ENCODE measurements around the gene P4HA2.

Gene P4HA2

DNA sequence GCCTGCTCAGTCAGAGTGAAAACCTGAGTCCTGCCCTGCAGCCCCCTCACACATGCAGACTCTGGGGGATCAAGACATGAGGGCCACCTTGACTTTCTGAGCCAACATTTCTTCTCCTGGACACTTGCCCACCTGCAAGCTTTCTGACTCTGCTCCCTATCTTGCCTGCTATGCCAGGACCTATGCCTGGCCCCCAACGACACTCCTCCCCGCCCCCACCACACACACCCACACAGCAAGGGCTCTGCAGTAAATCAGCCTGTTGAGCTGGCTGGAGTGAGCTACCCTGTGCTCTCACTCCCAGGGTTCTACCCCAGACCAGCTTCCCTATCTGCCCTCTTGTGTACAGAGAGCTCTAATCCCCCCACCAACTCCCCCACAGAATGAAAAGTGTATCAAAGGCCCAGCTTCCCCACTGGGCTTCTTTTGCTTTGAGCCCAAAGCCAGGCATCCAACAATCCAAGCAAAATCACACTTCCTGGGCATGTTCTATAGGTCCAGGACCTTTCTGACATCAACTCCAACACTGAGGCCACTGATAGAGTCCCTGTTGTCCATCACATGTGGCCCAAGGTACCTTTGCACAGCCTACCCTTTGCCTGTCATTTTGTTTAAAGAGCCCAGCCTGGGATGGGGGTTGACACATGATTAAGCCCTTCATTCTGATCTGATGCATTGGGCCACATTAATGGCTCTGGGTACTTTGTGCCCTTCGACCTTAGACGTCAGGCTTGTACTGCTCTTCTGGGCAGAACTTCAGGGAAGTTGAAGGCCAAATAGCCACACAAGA, 37.1 kb upstream of the P4HA2 start:
- no peak for DNase-seq (ENCODE audit: low spot score)

DNA sequence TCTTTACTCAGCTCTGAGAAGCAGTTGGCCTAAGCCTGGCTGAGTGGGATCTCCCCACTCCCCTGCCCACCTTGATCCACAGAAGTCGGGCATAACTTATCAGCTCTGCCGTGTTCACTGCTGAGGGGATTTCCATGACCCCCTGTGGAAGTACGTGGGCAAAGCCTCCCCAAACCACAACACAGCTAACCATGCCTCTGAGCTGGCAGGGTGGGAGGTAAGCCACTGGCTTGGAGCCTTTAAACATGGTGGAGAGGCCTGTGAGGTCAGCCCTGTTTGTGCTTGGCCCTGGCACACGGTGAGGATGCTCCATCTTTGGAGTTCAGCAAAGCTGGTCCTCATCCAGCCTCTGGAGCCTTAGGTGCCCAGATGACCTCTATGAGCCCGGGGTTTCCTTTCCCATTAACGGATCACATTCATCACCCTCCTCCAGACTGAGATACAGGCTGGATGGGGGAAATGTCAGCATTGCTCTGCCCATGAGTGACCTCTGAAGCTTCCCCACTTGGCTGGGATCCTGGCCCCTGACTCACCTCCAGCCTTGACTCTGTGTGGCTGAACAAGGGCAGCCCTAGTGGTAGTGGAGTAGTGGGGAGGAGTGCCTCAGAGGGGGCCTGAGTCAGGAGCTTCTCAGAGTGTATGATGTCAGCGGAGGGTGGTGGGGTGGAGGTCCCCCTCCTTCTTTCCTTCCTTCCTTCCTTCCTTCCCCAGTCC, 36.1 kb upstream of the P4HA2 start:
- DNase-seq (ENCODE audit: low spot score): no peak

DNA sequence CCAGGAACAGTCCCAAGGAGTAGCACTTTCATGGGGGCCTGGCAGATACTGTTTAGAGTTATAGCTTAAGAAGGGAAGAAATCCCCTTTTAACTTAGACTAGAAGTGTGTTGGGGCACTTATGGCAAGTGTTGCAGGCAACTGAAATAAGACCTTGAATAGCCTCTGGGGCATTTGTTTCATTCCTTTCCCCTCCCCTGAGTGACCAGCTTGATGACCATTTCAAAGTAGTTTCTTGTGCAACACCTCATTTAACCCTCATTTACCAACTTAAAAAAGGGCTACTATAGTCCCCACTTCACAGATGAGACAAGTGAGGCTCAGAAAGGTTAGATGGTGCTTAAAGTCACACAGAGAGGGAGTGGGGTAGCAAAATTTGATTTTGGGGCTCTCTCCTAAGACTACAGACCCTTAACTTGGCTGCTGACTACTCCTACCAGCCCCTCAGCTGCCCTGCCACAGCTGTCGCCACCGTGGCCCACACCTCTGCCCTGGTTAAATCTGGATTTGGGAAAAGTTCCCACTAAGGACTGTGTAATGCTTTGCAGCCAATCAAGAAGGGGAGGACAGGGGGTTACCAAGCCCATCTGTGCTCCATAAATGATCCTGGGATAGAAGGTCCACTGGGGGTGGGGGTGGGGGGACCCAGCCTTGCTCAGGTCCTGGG, 35.4 kb upstream of the P4HA2 start:
- DNase-seq (ENCODE audit: low spot score): no peak

DNA sequence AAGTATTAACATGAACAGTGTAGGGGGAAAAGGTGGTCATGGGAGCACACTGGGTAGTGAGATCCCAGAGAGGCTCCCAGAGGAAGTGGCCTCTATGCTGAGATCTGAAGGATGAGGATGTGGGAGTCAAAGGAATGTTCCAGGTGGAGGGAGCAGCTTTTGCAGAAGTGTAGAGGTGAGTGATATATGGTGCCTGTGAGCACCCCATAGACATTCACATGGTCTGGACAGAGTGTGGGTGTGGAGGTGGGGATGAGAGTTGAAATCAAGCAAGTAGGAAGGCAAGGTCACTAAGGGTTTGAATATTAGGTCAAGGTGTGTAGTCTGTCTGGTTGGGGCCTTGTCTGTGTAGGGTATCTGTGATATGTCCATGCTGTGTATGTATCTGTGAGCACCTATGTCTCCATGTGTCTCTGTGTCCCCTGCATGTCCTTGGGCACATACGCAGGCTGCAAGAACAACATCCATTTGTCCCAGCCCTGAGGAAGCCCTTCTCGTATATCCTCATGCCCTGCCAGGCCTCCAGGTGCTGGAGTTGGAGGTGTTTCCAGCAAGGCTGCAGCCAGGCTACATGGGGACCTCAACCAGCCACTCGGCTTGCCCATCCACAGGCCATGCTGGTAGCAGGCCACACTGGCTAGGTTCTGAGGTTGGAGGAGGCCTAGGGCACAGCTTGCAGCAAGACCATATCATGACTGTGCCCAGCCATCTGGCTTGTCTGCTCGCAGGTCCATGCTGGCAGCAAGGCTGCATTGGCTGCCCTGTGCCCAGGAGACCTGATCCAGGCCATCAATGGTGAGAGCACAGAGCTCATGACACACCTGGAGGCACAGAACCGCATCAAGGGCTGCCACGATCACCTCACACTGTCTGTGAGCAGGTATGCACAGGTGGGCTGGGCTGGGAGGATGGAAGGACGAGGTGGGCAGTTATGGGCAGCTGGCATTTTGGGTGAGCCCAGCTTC, 34.5 kb upstream of the P4HA2 start:
- DNase-seq (ENCODE audit: low spot score): no peak

DNA sequence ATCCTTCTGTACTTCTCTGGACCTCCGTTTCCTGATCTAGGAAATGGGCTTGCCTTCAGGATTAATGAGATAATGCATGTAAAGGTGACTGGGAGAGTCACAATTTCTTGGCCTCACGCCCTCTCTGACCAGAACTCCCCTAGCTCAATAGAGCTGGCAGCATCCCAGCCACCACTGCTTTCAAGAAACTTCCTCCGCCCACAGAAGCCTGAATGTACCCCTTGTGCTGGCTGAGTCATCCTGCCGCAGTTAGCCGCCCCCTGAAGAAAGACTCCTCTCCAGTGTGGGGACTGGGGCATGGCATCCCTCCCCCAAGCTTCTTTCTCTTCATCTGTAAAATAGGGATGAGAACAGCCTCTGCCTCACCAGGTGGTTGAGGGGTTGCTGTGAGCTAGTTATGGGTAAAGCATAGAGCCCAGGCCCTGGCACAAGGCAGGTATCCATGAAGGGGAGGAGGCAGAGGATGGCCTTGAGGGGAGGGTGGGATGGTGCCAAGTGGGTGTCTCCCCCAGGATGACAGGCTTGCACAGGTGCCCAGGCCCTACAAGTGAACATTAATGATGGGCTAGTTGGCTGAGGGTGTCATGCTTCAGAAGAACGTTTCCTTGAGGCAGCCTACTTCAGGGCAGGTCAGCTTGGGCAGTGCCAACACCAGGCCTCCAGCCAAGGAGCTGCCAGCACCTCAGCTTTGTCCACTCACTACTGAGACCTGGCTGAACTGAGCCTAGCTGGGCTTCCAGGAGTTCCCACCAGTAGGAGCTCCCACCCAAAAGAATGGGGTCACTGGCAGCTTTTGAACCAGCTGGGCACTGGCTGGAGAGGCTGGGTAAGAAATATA, 33.3 kb upstream of the P4HA2 start:
- DNase-seq (ENCODE audit: low spot score): peak; percentile 88

DNA sequence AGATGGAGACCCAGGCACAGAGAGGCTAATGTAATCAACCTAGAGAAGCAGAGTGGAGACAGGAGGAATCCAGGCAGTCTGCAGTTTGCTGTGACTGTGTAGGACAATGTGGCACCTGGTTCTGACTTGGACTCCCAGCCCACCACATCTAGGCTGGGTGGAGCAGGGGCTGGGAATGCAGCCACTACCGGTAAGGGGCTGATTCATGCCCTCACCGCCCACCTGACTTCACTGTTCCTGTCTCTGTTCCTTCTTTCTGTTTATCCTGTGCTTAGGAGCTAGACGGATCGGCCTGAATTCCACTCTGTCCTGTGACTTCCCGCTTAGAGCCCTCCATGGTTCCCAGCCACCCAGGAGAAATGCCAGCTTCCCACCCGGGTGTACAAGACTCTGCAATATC, 32.4 kb upstream of the P4HA2 start:
- peak; percentile 89 for DNase-seq (ENCODE audit: low spot score)

DNA sequence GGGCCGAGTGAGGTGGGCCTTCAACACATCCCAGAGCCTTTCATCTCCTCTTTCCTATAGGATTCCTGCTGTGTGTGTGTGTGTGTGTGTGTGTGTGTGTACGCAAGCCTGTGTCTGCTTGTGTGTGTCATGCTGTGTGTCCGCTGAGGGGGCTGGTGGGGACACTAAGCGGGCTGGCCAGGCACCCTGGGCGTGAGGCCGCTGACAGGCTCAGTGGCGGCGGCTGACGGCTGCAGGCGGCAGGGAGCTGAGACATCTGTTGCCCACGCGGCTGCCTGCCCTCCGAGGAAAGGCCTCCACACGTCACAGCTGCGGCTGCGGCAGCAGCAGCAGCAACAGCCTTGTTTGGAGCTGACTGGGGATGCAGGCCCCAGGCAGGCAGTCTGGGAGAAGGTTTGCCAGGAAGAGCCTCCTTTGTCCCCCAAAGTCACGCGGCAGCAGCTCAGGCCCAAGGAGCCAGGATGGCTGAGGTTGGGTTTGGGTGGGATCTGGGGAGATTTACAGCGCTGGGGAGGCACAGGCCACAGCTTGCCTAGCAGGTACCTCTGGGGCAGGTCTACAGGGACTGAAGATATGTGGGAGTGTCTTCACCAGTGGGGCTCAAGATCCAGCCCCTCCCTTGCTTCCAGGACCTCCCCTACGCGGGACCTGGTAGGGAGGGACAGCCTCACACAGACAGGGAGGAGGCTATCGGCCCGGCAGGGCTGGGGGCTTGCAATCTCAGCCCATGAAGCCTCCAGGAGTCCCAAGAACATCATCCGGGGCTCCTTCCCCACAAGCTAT, 31.6 kb upstream of the P4HA2 start:
- peak; percentile 71 for DNase-seq (ENCODE audit: low spot score)

DNA sequence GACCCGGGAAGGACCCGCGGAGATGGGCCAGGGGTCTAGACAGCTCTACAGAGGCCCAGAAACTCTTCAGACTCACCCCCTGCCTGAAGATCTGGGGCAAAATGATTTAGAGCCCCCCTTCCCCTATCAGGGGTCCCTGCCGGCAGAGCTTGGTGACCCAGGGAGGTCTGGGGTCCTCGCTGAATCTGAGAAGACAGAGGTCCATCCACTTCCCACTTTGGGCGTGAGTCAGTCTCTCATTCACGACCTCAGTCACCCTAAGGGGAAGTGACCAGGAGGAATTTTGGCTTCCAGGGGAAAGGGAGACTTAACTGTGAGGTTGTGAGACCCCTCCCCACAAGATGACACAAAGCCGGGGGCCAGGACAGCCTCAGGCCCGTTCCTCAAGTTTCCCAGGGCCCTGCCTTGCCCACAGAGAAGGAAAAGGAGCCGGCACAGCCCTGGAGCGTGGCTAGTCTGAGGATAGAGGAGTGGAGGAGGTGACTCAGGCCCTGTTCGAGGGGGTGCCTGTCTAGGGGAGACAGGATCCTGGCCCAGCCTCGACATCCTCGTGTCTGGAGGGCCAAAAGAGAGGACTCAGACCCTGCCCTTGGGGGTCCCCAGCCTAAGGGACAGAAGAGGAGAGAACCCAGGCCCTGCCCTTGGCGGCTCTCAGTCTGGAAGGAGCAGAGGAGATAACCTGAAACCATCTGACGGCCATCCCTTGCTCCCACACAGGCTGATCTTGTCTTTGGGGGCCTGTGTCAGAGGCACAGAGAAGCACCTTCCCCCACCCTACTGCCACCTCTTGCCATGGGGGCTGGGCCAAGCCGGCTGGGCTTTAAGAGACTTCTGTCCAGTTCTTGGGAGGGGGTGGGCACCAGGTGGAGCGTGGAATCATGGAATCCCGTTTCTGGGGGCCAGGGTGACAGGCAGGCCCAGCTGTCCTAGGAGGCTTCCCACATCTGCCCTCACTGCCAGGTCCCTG, 30.7 kb upstream of the P4HA2 start:
- DNase-seq (ENCODE audit: low spot score): no peak

DNA sequence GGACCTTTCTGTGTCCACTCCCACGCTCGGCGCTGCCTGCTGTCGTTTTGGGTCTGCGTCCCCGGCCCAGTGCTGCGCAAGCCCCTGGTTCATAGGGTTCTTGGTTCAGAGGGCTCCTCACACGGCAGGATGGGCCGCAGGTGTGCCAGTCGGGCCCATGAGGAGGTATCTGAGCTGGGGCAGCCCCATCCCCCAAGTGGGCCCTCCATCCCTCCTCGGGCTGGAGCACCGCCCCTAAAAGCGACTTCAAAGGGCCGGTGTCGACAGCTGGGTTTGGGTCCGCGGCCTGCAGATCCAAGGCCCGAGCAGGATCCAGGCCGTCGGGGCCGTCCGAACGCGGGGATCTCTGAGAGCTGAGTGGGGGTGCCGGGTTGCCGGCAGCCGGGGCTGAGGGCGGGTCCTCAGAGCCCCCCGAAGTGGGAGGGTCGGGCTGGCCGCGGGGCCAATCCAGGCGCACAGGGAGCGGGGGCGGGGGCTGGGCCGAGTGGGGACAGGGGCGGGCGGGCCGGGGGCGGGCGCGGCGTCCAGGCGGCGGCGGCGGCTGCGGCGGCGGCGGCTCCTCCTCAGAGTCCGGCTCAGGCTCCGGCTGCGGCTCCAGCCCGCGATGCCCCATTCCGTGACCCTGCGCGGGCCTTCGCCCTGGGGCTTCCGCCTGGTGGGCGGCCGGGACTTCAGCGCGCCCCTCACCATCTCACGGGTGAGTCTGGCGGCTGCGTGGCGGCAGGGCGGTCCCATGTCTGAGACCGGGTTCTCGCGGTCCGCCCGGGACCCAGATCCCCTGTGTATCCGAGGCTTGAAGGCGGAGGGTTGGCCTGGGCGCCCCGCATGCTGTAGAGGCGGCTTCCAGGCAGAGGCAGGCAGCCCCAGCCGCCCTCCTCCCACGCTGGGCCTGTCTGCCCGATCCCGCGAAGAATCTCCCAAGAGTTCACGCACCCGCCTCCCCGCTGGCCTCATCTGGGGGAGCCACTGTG, 29.8 kb upstream of the P4HA2 start, which contains the start of gene PDLIM4:
Gene PDLIM4, plus strand, starts transcription at position 566 of the 971 bp plus-strand sequence. Its CDS starts 39 bp downstream, at position 605.
- DNase-seq (ENCODE audit: low spot score): no peak

DNA sequence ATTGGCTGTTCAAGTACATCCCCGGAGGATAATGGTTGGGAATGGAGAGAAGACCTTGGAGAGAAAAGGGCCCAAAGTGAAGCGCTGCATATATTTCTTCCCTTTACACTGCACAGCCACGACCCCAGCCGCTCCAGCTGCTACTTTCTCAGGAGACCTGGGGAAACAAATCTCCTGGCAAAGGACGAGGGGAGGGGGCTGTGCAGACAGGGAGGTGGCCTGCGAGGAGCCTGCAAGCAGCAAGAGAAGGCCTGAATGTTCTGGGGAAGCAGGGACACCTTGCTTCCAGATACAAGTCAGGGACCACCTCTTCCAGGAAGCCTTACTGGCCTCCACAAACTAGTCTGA, 29.1 kb upstream of the P4HA2 start:
- DNase-seq (ENCODE audit: low spot score): no peak

DNA sequence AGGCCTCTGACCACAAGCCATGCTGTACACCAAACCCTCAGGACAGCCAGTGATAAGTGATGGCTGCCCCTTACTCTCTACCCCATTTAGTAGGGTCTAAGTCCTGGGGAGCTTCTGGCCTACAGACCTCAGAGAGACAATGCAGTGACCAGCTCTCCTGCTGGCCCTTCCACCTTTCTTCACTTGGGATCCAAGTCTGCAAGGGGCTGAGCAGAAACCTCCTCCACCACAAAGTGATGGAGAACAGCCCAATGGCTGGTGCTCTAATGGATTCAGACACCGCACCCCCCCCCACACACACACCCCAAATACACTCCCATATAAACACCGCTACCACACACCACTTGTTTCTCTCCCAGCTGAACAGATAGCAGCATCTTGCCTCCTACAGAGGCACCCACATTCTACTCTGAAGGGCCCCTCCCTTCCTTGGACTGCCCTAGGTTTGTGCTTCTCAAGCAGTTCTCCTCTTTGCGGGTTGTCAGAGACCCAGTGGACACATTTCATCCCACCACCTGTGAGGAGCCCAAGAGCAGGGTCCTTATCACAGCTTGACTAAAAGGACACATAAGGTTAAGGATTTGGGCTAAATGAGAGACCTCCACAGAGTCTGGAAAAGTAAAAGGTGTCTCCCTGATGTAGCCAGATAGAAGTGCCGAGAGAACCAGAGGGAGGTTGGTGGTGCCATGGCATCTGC, 28.6 kb upstream of the P4HA2 start:
- no peak for DNase-seq (ENCODE audit: low spot score)

DNA sequence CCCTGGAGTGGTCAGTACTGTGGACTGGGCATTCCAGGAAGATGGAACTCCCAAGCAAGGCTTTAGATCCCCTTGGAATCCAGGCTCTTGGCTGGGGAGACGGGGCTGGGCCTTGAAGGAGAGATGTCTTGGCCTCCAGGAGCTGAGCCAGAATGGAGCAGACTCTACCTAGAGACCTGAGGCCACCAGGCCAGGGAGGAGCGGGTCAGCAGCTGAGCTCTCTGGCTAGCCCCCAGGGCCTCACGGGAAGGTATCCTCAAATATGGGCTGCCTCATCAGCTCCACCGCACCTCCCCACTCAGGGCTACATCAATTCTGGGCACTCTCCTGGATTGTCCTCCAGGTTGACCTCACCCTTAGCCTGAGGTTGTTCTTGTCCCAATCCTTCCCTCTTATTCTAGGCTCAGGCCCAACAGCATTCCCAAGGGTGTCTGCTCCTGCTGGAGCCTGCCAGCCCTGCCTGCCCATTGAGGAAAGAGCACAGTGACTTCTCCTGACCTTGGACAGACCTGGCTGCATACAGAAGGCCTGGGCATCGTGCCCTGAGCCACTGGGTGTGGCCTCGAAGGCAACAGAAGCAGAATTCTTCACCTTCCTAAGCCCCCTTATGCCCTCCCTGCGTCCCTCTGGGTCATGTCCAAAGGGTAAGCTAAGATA, 26.8 kb upstream of the P4HA2 start:
- no peak for DNase-seq (ENCODE audit: low spot score)

DNA sequence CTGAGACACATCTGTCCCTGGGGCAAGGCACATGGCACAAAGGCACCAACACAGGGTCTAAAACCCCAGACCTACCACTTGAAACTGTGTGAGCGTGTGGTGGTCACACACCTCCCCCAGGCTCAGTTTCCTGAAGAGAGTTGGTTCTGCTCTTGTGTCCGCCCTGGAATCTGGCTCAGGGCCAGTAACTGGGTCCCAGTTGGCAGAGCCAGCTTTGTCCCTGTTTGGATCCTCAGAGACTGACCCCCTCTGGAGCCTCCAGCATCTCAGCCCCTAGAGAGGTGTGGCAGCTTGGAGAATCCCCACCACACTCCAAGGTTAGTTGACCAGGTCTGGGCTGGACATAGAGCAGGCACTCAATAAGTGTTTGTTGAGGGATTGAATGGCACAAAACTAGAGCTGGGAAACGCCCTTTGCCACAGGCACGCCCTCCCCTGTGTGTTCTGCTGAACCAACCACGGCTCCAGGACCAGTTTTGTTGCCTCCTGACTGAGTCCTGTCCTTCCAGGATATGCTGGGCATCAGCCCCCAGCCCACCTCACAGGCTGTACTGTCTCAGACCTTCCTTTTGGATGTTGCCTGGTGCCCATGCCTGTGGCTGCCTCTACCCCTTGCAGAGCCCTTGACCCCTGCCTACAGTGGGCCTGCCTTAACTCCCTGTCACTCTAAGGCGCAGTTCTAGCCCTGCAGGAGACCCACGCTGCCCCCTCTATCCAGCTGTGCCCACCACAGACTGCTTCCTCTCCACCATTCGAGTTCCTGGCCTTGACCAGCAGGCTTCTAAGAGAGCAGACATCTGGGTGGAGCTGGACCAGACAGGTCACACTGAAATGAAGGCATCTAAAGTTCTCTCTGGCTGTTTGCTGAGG, 26.0 kb upstream of the P4HA2 start:
- no peak for DNase-seq (ENCODE audit: low spot score)

DNA sequence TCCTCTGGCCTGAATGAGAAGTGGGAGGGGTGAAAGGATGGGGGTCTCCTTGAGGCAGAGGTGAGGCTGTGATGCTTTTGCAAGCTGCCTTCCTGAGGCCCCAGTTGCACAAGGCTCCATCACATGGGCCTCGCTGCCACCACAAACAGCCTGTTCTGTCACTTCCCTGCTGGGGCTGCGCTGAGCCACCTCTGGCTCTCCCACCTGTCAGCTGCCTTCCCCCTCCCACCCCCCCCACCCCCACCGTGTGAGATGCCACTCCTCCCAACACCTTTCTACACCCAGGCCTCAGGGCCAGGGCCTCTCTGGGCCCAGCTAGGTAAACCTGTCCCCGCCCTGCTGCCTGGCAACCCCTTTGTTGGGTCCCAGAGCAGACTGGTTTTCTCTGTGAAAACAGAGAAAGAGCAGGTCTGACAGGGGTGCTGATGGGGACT, 25.4 kb upstream of the P4HA2 start:
- DNase-seq (ENCODE audit: low spot score): no peak

DNA sequence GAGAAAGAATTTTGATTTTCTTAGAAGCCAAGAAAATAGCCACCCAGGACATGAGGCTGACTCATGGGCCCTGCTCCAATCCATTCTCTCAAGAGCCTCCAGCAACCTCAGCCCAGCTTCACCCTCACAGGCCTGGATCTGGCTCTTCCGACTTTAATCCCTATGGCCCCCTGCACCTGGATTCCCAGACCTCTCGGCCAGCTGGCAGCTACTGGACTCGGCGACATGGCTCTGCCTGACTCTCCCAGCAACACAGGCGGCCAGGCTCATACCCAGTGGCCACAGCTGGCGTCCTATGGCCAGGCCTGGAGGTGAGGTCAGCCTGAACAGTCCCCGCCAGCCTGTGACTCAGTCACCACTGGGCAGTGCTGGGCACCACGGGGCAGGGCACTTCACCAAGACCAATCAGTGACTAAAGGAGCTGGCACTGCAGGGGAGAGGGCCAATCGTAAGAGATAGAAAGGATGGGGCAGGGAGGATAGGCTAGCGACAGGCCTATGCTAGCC, 23.6 kb upstream of the P4HA2 start:
- DNase-seq (ENCODE audit: low spot score): no peak
